Tibial nerve (tissue), 4 donors: ENCODE results near the gene COQ10B. TPM values are rescaled to one million over a fixed set of nuclear protein-coding genes. Genes with fewer than 3 reads are reported as not detected.
A peak's percentile ranks its signal among the peaks of the same experiment; 100 is the strongest.
"Not testable (repeated sequence)": the region's sequence is repeated elsewhere in the genome, so short reads cannot be mapped to it uniquely, and the experiment has no call there.

ENCODE experiments used
- DNase-seq, 2 donors: peaks; one replicate each; pipeline ENCODE4 v3.0.0-alpha.2; 2019; ENCODE audit warnings: low spot score in 2 of 2
- H3K27ac ChIP-seq, 4 donors: fragments of 200-600 bp; sonication (generic) in 3 of 4; one replicate each; pipeline ENCODE4 v1.5.1; 2017 to 2019; ENCODE audit warnings: mild to moderate bottlenecking in 1 of 4
- H3K27me3 ChIP-seq, 2 donors: fragments of 200-600 bp; sonication (generic) in 1 of 2; one replicate each; pipeline versions ENCODE4 v1.5.1 to v1.6.0; 2017 to 2019
- H3K36me3 ChIP-seq, 3 donors: fragments of 200-600 bp; sonication (generic); one replicate each; pipeline ENCODE4 v1.5.1; 2018 to 2019
- H3K4me1 ChIP-seq, 4 donors: fragments of 200-600 bp; sonication (generic) in 3 of 4; one replicate each; pipeline ENCODE4 v1.5.1; 2017 to 2019
- H3K4me3 ChIP-seq, 4 donors: fragments of 200-600 bp; sonication (generic) in 3 of 4; one replicate each; pipeline ENCODE4 v1.5.1; 2017 to 2019; ENCODE audit warnings: mild to moderate bottlenecking in 1 of 4, moderate library complexity in 1 of 4
- H3K9me3 ChIP-seq, 4 donors: fragments of 200-600 bp; sonication (generic) in 3 of 4; one replicate each; pipeline ENCODE4 v1.5.1; 2017 to 2019
- EP300 ChIP-seq, 2 donors: sonication (generic); formaldehyde crosslinking; IDR thresholded peaks; one replicate each; pipeline ENCODE4 v1.6.1; 2017; ENCODE audit warnings: antibody characterized with exemption in 2 of 2, mild to moderate bottlenecking in 1 of 2
- POLR2A ChIP-seq, 2 donors: fragments of 450-650 bp; IDR thresholded peaks; one replicate each; pipeline ENCODE4 v1.6.1; 2017; ENCODE audit warnings: antibody characterized with exemption in 2 of 2, mild to moderate bottlenecking in 2 of 2, moderate library complexity in 2 of 2
- WGBS, 2 donors: methylation state at CpG; one replicate each; pipeline ENCODE4 v1.1.5; 2018; 5-methylcytosine and 5-hydroxymethylcytosine counted together
- total RNA-seq, 4 donors: library from RNA; depleted of rRNA; stranded (reverse); fragments of >200 nt; gene quantifications; one replicate each; pipeline ENCODE4 v1.1.0, GENCODE V29; 2016
- TF ChIP-seq, protein P1 (sequence below), 5 experiments: fragments of 200-600 bp in 3 of 5; fragments of 450-650 bp in 2 of 5; sonication (generic) in 3 of 5; IDR thresholded peaks; one replicate each; pipeline ENCODE4 v1.5.1; 2016 to 2019; ENCODE audit warnings: antibody characterized with exemption in 5 of 5, mild to moderate bottlenecking in 3 of 5, moderate library complexity in 2 of 5

Gene COQ10B
- total RNA-seq, 4 donors from 2014 or later, result 17.8 to 21.0 (median 19.1) TPM

DNA sequence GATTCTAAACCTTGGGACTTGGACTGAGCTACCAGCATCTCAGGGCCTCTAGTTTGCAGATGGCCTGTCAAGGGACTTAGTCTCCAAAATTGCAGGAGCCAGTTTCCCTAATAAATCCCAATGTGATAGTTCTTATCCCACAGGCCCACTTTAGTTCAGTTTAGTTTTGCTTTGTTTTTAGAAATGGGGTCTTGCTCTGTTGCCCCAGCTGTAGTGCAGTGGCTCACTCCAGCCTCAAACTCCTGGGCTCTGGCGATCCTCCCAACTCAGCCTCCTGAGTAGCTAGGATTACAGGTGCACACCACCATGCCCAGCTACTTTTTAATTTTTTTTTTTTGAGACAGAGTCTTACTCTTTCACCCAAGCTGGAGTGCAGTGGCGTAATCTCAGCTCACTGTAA lies 16.0 kb upstream of the COQ10B start:
- no peaks in the 10 kb centered on the region for H3K36me3 ChIP-seq
- WGBS, 2 donors, result 100% methylated on average over 2 of the region's 2 CpGs

DNA sequence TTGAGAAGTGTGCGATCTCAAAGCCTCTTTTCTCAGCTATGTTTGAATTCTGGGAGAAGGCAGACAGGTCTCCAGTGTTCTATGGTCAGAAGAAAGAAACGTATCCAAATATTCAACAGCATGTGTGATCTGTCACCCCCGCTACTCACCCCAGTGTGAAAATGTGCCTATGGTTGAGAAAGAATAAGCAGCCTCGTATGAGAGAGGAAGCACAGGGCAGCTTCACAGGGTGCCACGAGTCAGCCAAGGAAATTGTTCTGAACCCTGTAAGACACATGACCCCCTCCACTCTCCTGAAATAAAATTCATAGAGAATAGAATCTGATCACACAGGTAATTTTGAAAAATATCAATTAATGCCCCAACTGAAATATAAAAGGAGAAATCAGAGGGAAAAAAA lies 10.5 kb upstream of the COQ10B start:
- 52 to 59% methylated on average over 5 of the region's 5 CpGs for WGBS, 2 donors
- DNase-seq, result no peak
- TF ChIP-seq POLR2A (IDR thresholded peaks at IDR 0.05) (no peak), EP300 (IDR thresholded peaks at IDR 0.05) (peak in 1 of 2 donors; percentile 31)
- TF ChIP-seq, protein P1, sequence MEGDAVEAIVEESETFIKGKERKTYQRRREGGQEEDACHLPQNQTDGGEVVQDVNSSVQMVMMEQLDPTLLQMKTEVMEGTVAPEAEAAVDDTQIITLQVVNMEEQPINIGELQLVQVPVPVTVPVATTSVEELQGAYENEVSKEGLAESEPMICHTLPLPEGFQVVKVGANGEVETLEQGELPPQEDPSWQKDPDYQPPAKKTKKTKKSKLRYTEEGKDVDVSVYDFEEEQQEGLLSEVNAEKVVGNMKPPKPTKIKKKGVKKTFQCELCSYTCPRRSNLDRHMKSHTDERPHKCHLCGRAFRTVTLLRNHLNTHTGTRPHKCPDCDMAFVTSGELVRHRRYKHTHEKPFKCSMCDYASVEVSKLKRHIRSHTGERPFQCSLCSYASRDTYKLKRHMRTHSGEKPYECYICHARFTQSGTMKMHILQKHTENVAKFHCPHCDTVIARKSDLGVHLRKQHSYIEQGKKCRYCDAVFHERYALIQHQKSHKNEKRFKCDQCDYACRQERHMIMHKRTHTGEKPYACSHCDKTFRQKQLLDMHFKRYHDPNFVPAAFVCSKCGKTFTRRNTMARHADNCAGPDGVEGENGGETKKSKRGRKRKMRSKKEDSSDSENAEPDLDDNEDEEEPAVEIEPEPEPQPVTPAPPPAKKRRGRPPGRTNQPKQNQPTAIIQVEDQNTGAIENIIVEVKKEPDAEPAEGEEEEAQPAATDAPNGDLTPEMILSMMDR (IDR thresholded peaks at IDR 0.05), result no peak
- Histone ChIP-seq H3K4me1 (no peaks in the 10 kb centered on the region), H3K36me3 (no peaks in the 10 kb centered on the region), H3K27ac (peak overlapping the region in 2 of 4 donors; percentile 61 to 72), H3K27me3 (no peaks in the 10 kb centered on the region), H3K9me3 (no peaks in the 10 kb centered on the region), H3K4me3 (no peak overlapping the region)

More for the DNA sequence above, 16.0 kb upstream of the COQ10B start:
- Histone ChIP-seq H3K4me1 (peaks cover 0 to 25% (median 18%) of the 10 kb centered on the region in 4 donors), H3K27me3 (no peaks in the 10 kb centered on the region), H3K9me3 (no peaks in the 10 kb centered on the region), H3K4me3 (no peak overlapping the region), H3K27ac (no peak overlapping the region)
- no peak for TF ChIP-seq EP300 (IDR thresholded peaks at IDR 0.05)
- no peak for TF ChIP-seq POLR2A (IDR thresholded peaks at IDR 0.05)
- TF ChIP-seq, protein P1 (IDR thresholded peaks at IDR 0.05), result no peak
- DNase-seq, result no peak

DNA sequence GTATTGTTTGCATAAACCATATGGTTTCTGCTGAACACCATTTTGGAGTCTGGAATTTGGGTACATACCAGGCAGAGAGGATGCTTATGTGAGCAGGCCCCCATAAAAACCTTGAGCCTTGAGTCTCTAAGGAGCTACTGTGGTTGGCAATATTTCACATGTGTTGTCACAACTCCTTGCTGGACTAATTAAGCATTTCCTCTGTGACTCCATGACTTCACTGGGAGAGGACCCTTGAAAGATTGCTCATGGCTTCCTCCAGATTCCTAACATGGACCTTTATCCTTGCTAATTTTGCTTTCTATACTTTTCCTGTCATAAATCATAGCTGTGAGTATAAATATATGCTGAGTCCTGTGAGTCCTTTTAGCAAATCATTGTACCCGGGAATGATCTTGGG lies 7.6 kb upstream of the COQ10B start:
- Histone ChIP-seq H3K9me3 (no peaks in the 10 kb centered on the region), H3K27me3 (no peaks in the 10 kb centered on the region), H3K4me3 (no peak overlapping the region), H3K4me1 (no peaks in the 10 kb centered on the region), H3K27ac (no peak overlapping the region), H3K36me3 (no peaks in the 10 kb centered on the region)
- DNase-seq, result no peak
- 48 to 59% methylated on average over 1 of the region's 1 CpG for WGBS, 2 donors
- TF ChIP-seq EP300 (IDR thresholded peaks at IDR 0.05) (no peak), POLR2A (IDR thresholded peaks at IDR 0.05) (no peak)
- TF ChIP-seq, protein P1 (IDR thresholded peaks at IDR 0.05), result no peak

DNA sequence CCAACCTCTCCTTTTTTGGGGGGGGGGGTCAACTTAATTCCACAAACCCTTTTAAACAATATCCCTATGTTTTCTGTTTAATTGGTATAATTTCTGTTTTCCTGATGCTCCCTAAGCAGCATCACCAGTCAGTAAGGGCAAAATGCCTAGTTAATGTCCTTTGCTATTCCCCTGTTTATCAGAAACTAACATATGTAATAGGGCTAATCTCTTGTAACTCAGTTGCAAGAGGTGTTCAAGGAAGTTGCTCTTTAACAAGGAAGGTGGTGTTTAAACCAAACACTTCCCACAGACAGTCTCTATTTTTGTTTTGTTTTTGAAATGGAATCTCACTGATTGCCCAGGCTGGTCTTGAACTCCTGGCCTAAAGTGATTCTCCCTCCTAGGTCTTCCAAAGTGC lies 6.5 kb upstream of the COQ10B start:
- TF ChIP-seq, protein P1 (IDR thresholded peaks at IDR 0.05), result no peak
- TF ChIP-seq EP300 (IDR thresholded peaks at IDR 0.05), result no peak
- TF ChIP-seq POLR2A (IDR thresholded peaks at IDR 0.05), result no peak

DNA sequence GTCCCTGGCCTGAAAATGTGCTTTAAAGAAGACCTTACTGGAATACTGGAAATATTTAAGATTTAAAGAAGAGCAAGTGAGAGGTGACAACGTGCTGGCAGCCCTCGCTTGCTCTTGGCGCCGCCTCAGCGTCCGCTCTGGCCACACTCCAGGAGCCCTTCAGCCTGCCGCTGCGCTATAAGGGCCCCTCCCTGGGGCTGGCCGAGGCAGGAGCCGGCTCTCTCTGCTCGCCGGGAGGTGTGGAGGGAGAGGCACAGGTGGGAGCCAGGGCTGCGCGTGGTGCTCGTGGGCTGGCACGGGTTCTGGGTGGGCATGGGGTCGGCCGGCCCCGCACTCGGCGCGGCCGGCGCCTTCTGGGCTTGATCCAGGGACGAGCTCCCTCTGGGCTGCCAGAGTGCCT lies 2.9 kb upstream of the COQ10B start:
- H3K4me3 ChIP-seq, result no peak overlapping the region
- DNase-seq, result no peak
- TF ChIP-seq EP300 (IDR thresholded peaks at IDR 0.05) (no peak), POLR2A (IDR thresholded peaks at IDR 0.05) (no peak)
- TF ChIP-seq, protein P1 (IDR thresholded peaks at IDR 0.05), result no peak
- no peaks in the 10 kb centered on the region for H3K27me3 ChIP-seq
- 89 to 93% methylated on average over 13 to 25 of the region's 25 CpGs for WGBS, 2 donors
- no peaks in the 10 kb centered on the region for H3K9me3 ChIP-seq
- H3K4me1 ChIP-seq, result peaks cover 3 to 20% (median 18%) of the 10 kb centered on the region in 4 donors
- no peaks in the 10 kb centered on the region for H3K36me3 ChIP-seq
- H3K27ac ChIP-seq, result no peak overlapping the region

More for the DNA sequence above, 6.5 kb upstream of the COQ10B start:
- Histone ChIP-seq H3K36me3 (no peaks in the 10 kb centered on the region), H3K4me3 (no peak overlapping the region), H3K4me1 (no peaks in the 10 kb centered on the region), H3K27ac (no peak overlapping the region), H3K9me3 (no peaks in the 10 kb centered on the region), H3K27me3 (no peaks in the 10 kb centered on the region)
- DNase-seq, result no peak

DNA sequence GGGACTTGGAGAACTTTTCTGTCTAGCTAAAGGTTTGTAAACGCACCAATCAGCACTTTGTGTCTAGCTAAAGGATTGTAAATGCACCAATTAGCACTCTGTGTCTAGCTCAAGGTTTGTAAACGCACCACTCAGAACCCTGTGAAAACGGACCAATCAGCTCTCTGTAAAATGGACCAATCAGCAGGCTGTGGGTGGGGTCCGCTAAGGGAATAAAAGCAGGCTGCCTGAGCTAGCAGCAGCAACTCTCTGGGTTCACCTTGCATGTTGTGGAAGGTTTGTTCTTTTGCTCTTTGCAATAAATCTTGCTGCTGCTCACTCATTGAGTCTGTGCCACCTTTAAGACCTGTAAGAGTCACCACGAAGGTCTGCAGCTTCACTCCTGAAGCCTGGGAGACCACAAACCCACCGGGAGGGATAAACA lies 2.4 kb upstream of the COQ10B start:
- H3K27ac ChIP-seq, H3K27me3 ChIP-seq: not testable (repeated sequence)
- whole genome bisulfite sequencing, 2 donors, result 78 to 80% methylated on average over 6 of the region's 6 CpGs

More for the DNA sequence above, 2.4 kb upstream of the COQ10B start:
- not testable (repeated sequence) for H3K36me3 ChIP-seq, H3K9me3 ChIP-seq, DNase-seq, H3K4me3 ChIP-seq
- H3K4me1 ChIP-seq, result peaks cover 3 to 25% (median 19%) of the 10 kb centered on the region in 4 donors
